ENCODE data around the gene NUB1.

The NUB1 gene

DNA sequence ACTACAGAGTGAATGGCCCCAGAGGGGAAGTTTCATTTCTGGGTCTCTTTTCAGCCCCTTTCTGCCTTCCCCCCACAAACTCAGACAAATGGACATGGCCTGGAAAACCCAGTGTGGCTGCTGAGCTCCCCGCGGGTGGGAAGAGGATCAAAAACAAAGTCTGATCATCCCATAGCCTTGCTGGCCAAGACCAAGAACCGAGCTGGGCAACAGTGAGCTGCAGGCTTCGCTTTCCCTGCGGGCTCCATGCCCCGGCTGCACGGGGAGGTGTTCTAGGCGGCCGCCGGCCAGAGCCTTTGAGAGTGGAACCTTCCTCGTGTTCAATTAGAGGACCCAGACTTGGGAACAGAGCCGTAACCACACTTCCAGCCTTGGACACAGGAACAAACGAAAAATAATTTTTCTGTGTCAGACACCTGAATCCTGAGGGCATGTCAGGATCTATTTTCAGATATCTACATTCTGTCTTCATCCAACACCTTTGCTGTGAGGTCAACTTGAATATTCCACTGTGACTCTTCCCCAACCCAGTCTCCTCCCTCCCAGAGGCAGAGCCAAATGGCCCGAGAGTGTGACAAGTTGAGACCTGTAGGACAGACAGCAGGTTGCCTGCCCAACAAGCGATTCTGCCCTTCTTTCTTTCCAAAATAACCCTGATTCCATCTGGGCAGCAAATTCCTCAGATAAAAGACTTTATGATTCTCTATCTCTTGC lies 42.2 kb downstream of the NUB1 start:
- no peak for TF ChIP-seq CTCF (IDR thresholded peaks at IDR 0.05; ENCODE audit: insufficient read depth, low read depth, low read length, missing control alignments)
- peak; percentile 70 for DNase-seq (ENCODE audit: low read depth)
- no peak overlapping the region for H3K4me3 ChIP-seq (ENCODE audit: low read length)

DNA sequence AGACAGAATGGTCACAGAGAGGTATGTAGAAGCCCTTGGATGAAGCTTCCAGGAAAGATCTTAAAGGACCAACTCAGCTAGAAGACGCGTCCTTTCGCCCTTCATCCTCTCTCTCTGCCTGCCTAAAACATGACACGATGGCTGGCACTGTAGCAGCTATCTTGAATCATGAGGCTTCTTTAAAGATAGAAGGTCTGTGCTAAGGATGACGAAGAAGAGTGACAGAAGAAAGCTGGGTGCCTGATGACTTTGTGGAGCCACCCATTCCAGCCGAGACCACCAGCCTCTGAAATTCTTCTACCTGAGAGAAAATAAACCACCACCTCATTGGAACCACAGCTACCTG lies 42.7 kb downstream of the NUB1 start:
- no peak for DNase-seq (ENCODE audit: low read depth)
- TF ChIP-seq CTCF (IDR thresholded peaks at IDR 0.05; ENCODE audit: insufficient read depth, low read depth, low read length, missing control alignments) = no peak
- no peak overlapping the region for H3K4me3 ChIP-seq (ENCODE audit: low read length)

DNA sequence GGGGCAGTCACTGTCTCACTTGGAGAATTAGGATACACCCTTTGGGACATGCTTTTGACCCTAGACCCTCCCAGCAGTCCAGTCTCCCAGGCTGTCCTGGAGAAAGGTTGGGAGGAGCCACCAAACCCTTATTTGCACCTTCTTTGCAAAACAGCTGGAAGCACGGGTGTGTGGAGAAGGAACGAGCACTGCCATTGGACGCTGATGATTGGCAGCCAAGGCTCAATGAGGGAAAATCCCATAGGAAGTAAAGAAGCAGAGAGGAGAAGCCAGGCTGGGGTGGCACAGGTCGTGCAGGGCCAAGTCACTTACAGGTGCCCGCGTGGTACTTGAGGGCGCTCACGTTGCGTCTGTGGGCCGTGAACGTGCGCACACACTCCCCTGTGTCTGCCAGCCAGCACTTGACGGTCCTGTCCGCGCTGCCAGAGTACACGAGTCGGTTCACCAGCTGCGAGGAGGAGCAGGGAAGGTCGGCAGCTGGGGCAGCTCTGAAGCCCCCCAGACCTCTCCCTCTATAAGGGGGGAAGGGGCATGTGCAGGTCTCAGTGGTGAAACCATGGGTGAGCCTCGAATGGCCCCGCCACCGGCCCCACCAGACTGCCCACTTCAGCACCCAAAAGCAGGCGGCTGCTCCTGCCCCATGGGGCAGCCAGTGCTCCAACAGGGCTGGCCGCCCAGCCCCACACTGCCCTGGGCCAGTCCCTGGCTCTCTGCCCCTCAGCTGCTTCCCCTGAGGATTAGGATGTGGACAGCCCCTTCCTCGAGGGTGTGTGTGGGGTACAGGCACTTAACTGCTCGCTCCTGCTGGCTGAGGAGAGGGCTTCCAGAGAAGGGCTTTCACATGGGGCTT lies 43.4 kb downstream of the NUB1 start:
- no peak for TF ChIP-seq CTCF (IDR thresholded peaks at IDR 0.05; ENCODE audit: insufficient read depth, low read depth, low read length, missing control alignments)
- DNase-seq (ENCODE audit: low read depth) = no peak
- no peak overlapping the region for H3K4me3 ChIP-seq (ENCODE audit: low read length)

GRCh38 chr7:151385626-151386300 lies 44.2 kb downstream of the NUB1 start:
- no peak overlapping the region for H3K4me3 ChIP-seq (ENCODE audit: low read length)
- no peak for TF ChIP-seq CTCF (IDR thresholded peaks at IDR 0.05; ENCODE audit: insufficient read depth, low read depth, low read length, missing control alignments)
- DNase-seq (ENCODE audit: low read depth) = no peak

DNA sequence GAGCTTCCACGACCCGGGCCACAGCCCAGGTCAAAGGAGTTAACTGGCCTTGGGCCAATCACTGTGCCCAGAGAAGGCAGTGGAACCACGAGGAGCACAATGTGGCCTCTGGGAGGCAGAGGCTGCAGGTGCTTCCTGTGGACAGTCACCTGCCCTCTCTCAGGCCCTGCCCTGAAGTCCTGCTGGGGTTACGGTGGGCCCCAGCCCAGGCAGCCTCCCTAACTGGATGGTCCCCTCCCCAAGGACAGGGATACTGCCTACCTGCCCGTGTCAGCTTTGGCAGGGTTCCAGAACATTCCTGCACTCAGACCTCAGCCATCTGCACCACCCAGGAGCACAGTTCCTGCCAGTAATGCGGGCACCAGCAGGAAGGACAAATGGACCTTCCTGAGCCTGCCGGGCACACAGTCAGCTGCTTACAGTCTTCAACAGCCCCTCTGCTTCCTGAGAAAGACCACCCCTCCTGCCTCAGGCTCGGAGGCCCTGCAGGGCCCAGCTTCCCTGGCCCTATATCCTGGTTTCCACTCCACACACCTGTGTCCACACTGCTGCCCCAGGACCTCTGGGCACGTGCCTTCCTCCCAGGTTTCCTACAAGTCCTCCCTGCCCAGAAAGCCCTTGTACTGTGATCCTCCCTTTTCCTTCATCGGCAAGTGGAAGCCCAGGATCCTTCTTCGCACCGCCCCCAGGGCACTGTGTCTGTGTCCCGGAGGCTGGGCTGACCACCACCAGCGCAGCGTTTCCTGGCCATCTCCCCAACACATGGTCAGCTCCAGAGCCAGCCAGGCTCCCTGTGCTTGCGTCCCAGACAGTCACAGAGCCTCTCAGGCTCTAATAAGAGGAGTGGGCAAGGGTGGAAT lies 44.9 kb downstream of the NUB1 start:
- DNase-seq (ENCODE audit: low read depth) = peak; percentile 33
- TF ChIP-seq CTCF (IDR thresholded peaks at IDR 0.05; ENCODE audit: insufficient read depth, low read depth, low read length, missing control alignments) = no peak
- H3K4me3 ChIP-seq (ENCODE audit: low read length) = no peak overlapping the region

DNA sequence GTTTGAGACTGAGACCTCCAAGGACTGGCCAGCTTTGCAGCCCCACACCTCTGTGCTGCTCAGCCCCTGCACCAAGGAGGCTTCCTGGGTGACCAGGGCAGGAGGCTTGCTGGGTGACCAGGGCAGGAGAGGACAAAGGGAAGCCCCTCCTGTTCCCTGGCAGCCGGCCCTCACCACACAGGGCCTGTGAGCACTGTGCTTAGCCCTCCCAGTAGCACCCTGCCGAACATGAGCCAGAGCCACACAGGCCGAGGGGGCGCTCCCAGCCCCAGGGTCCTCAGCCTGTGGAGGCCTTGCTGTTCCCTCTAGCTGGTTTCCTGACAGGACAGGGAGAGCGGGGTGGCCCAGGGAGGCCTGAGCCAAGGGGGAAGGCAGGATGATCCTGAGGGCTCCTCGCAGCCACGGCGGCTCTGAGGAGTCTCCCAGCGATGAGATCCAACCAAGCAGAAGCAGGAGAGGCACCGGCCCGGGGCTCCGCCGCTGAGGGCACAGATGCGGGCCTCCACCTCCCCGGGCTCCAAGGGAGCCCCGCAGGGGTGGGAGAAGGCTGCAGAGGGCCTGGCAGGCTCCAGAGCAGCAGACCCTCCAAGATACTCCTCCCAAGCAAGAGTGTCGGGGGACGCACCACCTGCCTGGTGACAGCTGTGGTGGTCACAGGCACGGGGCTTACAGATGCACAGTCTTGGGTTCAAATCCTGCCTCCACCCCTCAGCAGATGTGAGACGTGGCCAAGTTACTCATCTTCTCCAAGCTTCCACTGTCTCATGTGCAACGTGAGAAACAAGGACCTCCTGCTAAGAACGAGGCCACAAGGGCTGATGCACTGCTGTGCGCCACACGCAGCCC lies 45.8 kb downstream of the NUB1 start:
- DNase-seq (ENCODE audit: low read depth) = no peak
- no peak for TF ChIP-seq CTCF (IDR thresholded peaks at IDR 0.05; ENCODE audit: insufficient read depth, low read depth, low read length, missing control alignments)
- no peak overlapping the region for H3K4me3 ChIP-seq (ENCODE audit: low read length)

Data from epithelial cell of esophagus (primary cell).